Occipital lobe (tissue), 2 donors: ENCODE data around the gene MORN4. TPM values are rescaled to one million over a fixed set of nuclear protein-coding genes. Genes with fewer than 3 reads are reported as not detected.
A peak's percentile ranks its signal among the peaks of the same experiment; 100 is the strongest.
"Not testable (repeated sequence)": the region's sequence is repeated elsewhere in the genome, so short reads cannot be mapped to it uniquely, and the experiment has no call there.

Experiments used
- DNase-seq: peaks from one replicate; lab custom pipeline; 2025; lab: John Stamatoyannopoulos, UW
- total RNA-seq: library from RNA; depleted of rRNA; stranded (reverse); fragments of >200 nt; gene quantifications from one replicate; pipeline ENCODE4 v1.2.3, GENCODE V29; 2014

Gene MORN4
- total RNA-seq, 1 donor from 2014 or later: 36.8 TPM

DNA sequence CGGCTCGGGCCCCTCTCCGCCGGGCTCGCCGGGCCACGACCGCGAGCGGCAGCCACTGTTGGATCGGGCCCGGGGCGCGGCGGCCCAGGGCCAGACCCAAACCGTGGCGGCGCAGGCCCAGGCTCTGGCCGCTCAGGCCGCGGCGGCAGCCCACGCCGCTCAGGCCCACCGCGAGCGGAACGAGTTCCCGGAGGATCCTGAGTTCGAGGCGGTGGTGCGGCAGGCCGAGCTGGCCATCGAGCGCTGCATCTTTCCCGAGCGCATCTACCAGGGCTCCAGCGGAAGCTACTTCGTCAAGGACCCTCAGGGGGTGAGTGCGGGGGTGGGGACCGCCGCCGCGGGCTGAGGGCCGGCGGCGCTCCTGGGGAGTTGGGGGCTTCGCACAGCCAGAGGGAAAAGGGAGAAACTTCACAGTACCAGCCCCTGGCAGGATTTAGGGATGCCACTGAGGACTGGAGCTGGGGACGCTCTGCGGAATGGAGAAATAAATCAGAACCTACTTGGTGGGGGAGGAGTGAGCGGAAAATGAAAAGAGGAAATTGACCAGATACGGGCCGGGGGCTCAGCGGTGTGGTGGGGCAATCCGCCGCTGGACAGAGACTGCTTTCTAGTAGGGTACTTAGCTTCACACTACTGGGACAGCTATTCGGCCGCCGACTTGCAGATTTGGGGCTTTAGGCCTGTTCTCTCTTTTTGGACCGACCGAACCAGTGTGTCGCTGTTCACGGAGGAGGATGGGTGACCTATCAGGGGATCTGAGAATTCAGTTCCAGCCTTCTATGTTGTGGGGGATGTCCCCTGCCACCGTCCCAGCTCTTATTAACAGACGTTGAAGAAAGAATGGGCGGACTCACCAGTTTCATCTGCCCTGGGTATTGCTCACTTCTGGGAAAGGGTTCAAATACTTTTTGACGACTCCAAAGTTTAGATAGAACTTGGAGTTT, 7.8 kb upstream of the MORN4 start:
- no peak for DNase-seq

DNA sequence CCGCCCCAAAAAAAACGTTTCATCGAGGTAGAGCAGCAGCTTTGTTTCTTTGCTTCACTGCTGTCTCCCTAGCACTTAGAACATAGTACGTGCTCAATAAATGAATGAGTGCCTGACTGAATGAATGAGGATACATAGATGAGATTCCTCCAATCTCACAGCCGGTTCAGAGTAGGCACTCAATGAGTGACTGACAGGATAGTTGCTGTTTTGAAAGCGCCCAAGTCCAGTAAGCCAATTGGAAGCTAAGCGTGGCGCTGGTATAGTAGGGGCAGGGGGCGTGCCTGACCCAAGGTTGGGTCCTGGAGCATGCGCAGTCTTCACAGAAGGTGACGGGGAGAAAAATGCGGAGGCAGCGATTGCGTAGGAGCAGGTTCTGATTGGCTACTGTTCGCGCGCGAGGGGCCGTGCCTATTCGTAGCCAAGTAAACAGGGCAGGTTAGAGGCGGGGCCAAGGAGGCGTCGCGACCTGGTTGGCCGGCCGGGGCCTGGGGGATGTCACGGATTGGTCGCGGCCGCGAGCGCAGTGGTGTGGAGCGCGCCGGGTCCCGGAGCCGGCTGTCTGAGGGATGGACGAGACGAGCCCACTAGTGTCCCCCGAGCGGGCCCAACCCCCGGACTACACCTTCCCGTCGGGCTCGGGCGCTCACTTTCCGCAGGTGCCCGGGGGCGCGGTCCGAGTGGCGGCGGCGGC, 7.0 kb upstream of the MORN4 start, which contains the start of gene PI4K2A:
Gene PI4K2A, plus strand, starts transcription at position 498 of the 694 bp plus-strand sequence. Its CDS starts 72 bp downstream, at position 570.
- peak; percentile 98 for DNase-seq

DNA sequence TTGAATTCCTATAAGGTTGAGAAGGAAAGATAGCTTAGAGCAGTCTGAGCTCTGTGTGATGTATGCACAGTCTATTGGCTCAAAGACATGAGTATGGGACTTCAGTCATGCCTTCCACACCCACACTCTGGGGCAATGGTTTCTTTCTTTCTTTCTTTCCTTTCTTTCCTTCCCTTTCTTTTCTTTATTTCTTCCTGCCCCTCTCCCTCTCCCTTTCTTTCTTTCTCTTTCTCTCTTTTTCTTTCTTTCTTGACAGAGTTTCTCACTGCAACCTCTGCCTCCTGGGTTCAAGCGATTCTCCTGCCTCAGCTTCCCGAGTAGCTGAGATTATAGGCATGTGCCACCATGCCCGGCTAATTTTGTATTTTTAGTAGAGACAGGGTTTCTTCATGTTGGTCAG, 5.8 kb upstream of the MORN4 start:
- DNase-seq: not testable (repeated sequence)

DNA sequence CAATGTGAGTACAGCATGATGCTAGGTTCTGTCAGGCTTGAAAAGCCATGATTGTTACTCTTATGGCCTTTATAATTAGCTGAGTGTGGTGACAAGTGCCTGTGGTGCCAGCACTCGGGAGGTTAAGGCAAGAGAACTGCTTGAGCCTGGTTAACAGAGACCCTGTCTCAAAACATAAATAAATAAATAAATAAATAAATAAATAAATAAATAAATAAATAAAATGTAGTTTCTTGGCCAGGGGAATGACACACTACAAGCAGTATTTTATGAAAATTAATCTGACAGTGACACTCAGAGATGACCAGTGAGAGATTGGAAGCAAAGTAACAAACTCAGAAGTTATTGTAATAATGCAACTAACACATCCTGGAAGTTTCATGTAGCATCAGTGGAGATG, 2.3 kb upstream of the MORN4 start:
- no peak for DNase-seq

DNA sequence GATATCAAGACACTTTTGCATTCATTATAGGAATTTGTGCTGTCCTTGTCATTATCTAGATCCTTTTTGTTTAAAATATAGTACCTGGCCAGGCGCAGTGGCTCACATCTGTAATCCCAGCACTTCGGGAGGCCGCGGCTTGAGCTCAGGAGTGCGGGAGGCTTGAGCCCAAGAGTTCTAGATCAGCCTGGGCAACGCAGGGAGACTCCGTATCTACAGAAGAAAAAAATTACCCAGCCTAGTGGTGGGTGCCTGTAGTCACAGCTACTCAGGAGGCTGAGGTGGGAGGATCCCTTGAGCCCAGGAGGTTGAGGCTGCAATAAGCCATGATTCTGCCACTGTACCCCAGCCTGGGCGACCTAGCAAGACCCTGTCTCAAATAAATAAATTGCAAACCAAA, 621 bp upstream of the MORN4 start:
- DNase-seq: no peak

DNA sequence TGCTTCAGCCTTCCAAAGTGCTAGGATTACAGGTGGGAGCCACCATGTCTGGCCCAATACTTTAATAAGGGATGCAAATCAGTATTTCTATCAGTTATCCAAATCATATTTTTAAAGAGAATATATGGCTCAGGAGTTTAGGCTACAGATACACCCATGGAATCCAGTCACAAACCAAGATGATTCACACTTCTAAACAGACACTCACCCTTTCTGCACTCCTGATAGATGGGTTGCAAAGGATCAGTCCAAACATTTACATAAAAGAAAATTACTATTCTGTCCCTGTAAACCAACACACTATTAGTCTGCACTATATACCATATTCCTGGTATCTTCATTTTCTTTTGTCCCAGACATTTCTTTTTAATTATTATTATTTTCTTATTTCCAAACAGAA, 2.2 kb downstream of the MORN4 start:
- DNase-seq: no peak

DNA sequence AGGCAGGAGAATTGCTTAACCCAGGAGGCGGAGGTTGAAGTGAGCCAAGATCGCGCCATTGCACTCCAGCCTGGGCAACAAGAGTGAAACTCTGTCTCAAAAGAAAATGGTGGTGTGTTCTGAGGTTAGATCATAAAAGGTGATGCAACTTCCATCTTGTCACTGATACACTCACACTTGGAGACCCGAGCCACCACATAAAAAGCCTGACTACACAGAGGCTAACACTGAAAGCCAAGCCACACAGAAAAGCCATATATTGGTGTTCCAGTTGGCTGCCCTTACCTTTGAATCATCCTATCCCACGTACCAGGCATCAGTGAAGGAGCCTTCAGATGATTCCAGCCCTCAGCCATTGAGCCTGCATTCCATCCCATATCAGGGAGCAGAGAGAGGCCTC, 4.0 kb downstream of the MORN4 start:
- DNase-seq: no peak

DNA sequence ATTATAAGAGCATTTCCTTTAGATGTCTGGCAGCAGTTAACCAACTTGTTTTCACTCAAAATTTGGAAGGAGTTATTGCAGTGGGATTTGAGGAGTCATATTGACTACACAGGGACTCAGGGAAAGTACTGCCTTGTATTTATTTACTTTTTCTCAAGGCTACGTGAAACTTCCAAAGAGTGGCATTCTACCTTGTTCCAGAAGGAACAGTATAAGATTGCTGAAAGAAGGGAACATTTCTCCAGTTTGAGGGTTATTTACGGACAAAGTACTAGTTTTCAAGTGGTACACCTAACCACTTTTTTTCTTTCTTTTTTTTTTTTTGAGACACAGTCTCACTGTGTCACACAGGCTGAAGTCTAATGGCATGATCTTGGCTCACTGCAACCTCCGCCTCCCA, 5.1 kb downstream of the MORN4 start:
- DNase-seq: no peak

DNA sequence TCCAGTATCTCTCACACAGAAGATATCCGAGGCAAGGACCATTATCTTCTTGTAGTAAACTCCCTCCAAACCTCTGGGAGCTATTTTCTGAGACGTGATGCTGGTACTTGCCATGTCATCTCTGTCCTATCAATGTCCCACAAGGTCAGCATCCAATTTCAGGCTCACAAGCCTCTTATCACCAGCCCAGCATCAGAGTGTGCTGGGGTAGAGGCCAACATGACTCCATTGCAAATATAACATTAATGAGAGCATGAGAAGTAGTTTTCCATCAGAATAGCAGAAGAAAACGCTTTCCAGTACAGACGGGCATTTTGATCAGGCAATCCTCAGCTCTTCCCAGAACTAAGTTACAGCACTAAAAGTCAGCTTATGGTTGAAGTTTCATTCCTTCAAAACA, 5.6 kb downstream of the MORN4 start:
- no peak for DNase-seq

DNA sequence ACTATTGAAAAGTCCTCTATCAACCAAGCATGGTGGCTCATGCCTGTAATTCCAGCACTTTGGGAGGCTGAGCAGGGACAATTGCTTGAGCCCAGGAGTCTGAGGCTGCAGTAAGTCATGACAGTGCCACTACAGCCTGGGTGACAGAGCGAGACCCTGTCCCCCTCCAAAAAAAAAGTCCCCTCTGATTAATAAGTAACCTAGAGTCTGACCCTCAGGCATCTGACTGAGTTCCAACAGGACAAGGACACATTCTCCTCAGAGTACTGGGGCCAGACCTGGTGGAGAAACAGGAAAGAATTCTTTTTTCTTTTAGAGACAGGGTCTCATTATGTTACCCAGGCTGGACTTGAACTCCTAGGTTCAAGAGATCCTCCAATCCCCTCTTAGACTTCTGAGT, 10.0 kb downstream of the MORN4 start:
- no peak for DNase-seq

DNA sequence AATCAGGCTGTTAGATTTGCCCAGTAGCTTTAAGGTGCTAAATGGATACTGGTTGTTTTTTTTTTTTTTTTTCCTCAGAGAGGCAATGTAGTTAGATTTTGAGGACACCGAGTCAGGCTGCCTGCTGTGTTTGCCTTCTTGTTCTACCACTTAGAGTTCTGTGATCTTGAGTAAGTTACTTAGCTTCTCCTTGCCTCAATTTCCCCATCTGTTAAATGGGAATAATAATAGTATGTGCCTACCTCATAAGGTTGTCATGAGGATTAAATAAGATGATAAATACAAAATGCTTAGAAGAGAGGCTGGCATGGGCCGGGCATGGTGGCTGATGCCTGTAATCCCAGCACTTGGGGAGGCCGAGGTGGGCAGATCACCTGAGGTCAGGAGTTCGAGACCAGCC, 14.6 kb downstream of the MORN4 start:
- DNase-seq: no peak

DNA sequence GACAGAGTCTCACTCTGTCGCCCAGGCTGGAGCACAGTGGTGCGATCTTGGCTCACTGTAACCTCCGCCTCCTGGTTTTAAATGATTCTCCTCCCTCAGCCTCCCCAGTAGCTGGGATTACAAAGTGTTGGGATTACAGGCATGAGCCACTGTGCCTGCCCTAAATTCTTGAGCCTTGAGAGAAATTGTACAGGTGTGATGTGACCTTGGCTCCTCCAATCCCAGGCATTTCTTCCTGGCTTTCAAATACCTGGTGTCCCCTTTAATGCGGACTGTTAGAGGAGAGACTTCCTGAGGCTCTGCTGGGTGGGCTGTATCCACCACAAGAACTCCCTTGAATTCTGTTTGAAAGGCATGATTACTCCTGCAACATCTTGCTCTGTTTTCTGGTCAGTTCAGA, 15.0 kb downstream of the MORN4 start:
- no peak for DNase-seq

DNA sequence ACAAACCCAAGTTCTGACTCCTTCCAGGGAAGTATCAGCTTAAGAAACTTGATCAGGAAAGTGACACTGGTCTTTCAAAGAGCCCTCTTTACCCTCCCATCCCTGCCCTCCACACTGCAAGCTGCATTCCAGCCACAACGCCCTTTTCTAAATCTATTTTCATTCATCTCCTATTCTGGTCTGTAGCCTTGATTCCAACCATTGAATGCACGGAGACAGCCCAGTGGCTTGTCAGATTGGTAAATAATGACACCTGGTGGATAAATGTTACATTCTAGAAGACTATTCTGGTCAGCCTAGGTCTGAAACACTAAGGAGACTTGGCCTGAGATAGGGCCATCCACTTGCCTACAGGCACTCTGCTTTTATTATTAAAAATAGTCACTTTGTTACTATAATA, 20.9 kb downstream of the MORN4 start:
- no peak for DNase-seq

DNA sequence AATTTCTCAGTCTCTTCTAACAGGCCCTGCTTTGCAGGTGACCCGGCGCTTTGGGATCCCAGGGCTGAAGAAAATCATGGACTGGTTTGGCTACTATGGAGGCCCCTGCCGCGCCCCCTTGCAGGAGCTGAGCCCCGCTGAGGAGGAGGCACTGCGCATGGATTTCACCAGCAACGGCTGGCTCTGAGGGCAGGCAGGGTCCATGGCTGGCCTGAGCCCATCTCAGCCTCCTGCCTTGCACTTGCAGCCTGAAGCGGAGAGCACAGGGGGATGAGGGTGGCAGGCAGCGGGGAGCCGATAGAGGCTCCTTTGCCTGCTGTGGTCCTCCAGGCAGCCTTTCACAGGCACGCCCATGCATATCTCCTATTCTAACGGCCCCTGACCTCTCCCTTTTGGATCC, 21.8 kb downstream of the MORN4 start:
- no peak for DNase-seq

DNA sequence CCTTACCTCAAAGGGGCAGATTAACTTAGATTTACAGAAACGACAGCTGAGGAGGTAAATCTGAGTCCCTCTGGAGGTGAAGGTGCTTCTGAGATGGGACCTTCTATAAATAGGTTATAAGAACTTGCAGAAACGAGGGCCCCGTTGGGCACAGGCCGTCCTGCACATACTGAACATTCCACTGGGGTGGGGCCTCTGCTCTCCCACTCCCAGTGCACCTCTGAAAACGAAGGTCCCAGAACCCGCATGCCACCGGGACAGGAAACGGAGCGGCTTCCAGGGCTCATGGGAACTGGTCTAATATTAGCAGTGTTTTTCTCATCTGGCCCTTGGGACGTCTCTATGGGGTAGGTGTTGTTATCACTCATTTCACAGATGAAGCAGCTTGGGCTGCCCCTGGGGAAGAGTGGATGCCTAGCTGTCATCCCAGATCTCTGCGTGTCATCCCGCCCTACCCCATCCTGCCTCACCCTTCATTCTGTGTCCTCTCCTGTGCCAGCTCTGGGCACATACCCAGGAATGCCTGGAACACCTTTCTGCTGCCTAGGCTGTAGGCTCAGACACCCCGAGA, 24.2 kb downstream of the MORN4 start:
- no peak for DNase-seq

DNA sequence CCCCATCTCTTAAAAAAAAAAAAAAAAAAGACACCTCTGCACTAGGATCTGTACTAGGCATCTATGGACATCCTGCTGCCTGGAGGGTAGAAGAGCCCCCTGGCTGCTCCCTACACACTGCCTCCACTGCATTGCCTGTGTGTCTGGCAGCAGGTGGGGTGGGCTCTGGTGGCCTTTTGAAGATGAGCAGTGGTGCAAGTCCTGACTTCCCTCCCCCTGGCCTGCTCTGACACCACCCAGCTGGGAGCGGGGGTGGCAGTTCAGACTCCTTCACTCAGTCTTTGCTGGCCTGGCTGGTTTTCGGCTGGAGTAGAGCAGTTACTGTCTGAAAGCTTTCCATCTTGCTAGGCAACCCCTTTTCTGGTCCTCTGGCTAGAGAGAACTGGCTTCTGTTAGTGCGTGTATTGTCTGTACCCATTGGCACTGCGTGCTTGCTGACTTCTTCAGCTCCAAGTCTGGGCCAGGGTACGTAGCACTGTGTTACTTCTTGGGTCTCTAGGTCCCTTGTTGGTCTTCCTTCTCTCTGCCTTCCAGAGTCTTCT, 26.1 kb downstream of the MORN4 start:
- DNase-seq: no peak

DNA sequence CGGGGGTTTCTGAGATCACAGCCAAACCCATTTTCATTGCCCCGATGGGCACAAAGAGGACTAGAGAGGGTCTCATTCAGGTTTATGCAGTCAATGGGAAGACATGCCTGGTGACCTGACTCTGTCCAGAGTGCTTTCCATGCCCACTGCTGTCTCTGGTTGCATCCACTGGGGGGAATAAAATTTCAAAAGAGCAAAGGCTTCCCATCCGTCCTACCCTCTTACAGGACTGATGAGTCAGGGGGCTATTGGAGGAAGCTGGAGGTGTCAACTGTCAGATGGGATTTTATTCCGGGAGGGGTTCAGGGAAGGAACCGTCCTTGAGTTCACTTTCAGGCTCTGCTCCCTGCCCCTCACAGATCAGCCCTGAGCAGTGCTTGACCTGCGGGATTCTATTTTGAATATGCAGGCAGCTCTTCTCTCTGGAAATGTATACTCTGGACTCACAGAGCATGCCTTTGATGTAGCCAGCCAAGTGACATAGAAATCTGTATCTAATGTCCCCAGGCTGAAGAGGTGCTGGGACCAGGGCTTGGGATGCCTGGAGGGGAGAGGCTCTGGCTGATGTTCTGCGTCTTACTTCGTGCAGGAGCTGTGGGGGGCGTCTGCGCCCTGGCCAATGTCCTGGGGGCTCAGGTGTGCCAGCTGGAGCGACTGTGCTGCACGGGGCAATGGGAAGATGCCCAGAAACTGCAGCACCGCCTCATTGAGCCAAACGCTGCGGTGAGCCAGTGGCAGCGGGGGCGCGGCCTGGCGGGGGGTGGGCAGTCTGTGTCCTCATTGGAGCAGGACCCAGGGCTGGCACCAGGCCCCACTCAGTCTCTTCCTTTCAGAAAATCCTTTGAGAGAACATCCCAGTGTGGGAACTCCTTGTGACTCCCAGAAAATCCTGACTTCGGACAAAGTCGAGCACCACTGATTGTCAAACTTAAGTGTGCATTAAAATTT, 31.8 kb downstream of the MORN4 start:
- DNase-seq: no peak

DNA sequence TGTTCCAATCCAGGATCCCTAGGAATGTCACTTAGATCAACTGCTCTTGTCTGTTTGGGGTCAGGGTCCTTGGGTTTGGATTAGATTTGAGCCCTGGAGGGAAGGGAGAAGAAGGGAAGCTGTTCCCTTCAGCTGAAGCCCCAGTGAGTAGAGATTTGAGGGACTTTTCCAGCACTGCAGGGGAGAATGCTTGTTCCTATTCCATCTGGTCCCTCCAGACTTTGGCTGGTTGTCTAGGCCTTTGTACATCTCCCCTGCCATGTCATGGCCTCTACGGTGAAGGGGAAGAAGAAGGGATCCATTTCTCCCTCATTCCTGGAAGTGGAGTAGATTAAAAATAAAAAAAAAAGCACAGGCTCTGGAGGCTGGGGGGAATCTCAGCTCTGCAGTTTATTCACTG, 32.7 kb downstream of the MORN4 start:
- DNase-seq: no peak

DNA sequence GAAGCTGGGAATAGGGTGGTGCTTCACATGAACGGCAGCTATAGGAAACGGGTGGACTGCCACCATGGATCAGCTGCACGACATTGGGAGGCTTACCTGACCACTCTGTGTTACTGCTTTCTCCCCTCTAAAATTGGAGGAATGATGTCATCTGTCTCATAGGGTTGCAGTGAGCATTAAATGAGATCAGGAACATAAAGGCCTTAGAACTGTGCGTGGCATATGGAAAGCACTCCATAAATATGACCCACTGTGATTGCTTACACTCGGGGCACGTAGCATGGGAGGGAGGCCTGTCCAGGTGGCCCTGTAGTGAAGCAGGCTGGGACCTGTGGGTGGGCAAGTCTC, 34.1 kb downstream of the MORN4 start:
- DNase-seq: no peak

DNA sequence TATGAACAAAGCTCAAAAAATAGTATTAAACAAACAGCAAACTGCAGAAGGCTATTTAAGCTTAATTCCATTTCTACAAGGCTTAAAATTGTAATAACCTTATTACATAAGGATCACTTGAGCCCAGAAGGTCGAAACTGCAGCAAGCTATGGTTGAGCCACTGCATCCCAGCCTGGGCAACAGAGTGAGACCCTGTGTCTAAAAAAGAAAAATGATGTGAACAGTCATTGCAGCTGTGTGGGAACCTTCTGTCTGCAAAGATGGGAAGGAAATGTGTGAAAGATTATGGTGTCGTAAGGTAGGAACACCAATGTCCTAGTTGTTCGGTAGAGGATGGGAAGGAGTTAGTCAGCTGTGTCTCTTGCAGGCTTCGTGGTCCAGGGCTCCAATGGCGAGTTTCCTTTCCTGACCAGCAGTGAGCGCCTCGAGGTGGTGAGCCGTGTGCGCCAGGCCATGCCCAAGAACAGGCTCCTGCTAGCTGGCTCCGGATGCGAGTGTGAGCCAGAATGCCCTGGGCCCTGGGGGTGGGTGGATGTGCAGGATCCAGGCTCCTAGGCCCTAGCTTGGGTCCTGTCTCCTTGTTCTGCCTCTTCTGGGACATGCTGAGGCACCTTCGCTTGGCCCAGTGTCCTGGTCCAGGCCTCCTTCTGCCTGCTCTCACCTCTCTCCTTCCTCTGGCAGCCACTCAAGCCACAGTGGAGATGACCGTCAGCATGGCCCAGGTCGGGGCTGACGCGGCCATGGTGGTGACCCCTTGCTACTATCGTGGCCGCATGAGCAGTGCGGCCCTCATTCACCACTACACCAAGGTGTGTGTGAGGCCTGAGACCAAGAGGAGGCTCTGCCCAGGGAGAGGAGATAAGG, 34.7 kb downstream of the MORN4 start:
- DNase-seq: no peak
